Panc1 (cell line): ENCODE data around the gene NUP133.

Source experiments
- CTCF ChIP-seq: fragments of 450-650 bp; IDR thresholded peaks from 2 replicates; pipeline ENCODE4 v1.5.1; 2017; ENCODE audit warnings: mild to moderate bottlenecking
- POLR2AphosphoS5 ChIP-seq: IDR thresholded peaks from 2 replicates; pipeline ENCODE4 v1.6.1; 2012; ENCODE audit warnings: mild to moderate bottlenecking, low read depth, low read length, moderate library complexity

- no peak for TF ChIP-seq CTCF
- TF ChIP-seq POLR2AphosphoS5 = no peak
These were observed 79.9 kb downstream of the NUP133 start for GRCh38 chr1:229428256-229428655.
